ENCODE data around the gene PIGM. TPM values are rescaled to one million over a fixed set of nuclear protein-coding genes. Genes with fewer than 3 reads are reported as not detected.

Gene PIGM
- total and polyA plus RNA-seq, 2 of the 13 experiments (the other 11 are each of a cell fraction or from before 2014, with no cell fraction given), result 3.4 to 4.6 TPM

- TF ChIP-seq AHDC1 (CRISPR knock-in tag; IDR thresholded peaks at IDR 0.05; ENCODE audit: borderline replicate concordance), result no peak
- no peak for TF ChIP-seq RBM22 (optimal IDR thresholded peaks at IDR 0.05; ENCODE audit: low read length)
- no peak for TF ChIP-seq ZSCAN22 (CRISPR knock-in tag; IDR thresholded peaks at IDR 0.05)
- no peak for TF ChIP-seq MEIS2 (CRISPR knock-in tag; IDR thresholded peaks at IDR 0.05)
- no peak for TF ChIP-seq PAF1 (CRISPR knock-in tag; IDR thresholded peaks at IDR 0.05)
- TF ChIP-seq NR1H2 (CRISPR knock-in tag; IDR thresholded peaks at IDR 0.05; ENCODE audit: borderline replicate concordance, low read depth), result no peak
- TF ChIP-seq HNRNPL (IDR thresholded peaks at IDR 0.05; ENCODE audit: low read depth, low read length), result no peak
- no peak for TF ChIP-seq ATM (IDR thresholded peaks at IDR 0.05; ENCODE audit: borderline replicate concordance)
- TF ChIP-seq ZSCAN20 (CRISPR knock-in tag; IDR thresholded peaks at IDR 0.05; ENCODE audit: borderline replicate concordance), result no peak
These were observed 7.4 kb downstream of the PIGM start (continued) for GRCh38 chr1:160024195-160024905.
